GM21447 (cell line): ENCODE data around the gene ABCG5.
A peak's percentile ranks its signal among the peaks of the same experiment; 100 is the strongest.

Experiments used
- ATAC-seq: cut with Tn5 transposase; IDR thresholded peaks from one replicate; pipeline ENCODE4 v1.9.1; 2021; ENCODE audit not compliant: unreplicated experiment

Gene ABCG5

DNA sequence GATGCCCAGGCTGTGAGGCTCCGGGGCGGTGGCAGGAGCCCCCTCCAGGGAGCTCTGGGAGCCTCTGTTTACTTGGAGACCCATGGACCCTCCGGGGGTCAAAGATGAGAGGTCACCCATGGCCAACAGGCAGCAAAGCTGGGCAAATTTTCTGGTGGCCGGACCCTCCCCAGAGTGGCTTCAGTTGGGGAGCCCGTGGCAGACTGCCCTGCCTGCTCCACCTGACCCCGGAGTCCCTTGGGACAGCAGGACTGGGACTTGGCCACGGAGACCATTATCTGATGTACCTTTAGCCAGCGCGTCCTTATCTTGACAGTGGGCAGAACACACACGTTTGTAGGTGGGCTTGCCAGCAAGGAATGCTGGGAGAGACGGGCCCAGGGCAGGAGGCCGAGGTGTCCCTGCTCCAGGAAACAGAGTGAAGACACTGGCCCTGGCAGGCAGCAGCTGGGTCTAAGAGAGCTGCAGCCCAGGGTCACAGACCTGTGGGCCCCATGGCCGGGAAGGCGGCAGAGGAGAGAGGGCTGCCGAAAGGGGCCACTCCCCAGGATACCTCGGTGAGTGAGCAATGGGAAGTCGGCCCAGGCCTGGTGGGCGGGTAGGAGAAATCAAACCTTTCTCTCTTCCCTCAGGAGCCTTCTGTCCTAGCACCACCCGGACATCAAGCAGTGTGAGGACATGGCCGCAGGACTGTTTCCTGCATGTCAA lies at the start of gene ABCG5, which contains the start of gene ABCG8:
TSS of gene ABCG5 (minus strand) at position 280 of the 708 bp plus-strand sequence. CDS start at position 120, 160 bp downstream.
TSS of gene ABCG8 (plus strand) at position 412 of the 708 bp plus-strand sequence. CDS start at position 495, 83 bp downstream.
- ATAC-seq, result no peak

GRCh38 chr2:43887176-43887575 lies 48.5 kb upstream of the ABCG5 start:
- no peak for ATAC-seq

GRCh38 chr2:43885132-43885632 lies 46.5 kb upstream of the ABCG5 start:
- no peak for ATAC-seq

GRCh38 chr2:43884689-43885088 lies 46.0 kb upstream of the ABCG5 start:
- ATAC-seq, result no peak

DNA sequence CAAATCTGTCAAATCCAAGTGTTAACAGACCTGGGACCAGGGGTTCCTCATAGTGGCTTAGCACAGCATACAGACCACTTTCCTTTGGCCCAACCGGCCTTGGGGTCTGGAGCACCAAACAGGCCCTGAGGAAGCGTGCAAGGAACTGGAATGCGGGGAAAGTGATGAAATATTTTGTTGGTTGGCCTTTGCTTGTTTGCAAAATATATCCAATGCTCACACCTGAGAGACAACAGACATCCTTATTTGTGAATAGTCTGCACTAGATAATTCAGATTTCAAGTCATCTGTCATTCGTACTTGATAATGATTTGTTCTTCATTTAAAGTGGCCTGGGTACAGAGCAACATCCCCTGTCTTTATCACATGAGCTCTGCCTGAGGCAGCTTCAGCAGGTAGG lies 43.7 kb upstream of the ABCG5 start:
- ATAC-seq, result no peak

- ATAC-seq, result no peak
Observed at GRCh38 chr2:43880952-43881351, 42.3 kb upstream of the ABCG5 start.

DNA sequence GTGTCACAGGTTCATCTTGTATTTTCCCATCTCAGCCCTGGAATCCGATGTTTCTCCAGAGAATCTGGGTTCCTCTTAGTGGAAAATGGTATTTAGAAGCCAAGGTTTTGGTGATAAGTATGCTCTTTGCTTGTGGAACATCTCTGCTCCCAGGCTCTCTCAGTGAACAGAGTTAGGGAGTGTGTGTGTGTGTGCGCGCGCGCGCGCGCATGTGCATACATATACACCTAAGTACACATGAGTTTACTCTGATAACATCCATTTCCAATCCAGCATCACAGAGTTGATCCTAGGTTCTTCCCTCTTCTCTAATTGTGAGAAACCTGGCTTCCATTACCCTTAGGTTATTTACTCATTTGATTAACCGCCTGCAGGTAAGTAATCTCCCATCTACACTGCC lies 41.8 kb upstream of the ABCG5 start:
- no peak for ATAC-seq

DNA sequence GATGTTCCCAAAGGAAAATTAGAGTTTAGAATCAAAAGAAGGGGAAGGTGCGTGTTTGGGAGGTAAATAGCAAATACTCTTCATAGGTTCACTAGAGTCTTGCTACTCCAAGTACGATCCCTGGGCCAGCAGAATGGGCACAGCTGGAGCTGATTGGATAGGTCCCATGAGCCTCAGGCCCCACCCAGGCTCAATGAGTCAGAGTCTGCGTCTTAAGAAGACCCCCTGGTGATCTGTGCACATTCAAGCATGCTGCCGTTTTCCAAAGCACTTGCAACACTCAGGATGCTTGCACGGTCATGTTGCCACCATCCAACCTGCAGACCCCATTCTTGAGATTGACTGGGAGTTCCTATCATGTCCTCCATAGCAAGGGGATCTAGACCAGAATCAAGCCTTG lies 40.6 kb upstream of the ABCG5 start:
- no peak for ATAC-seq

GRCh38 chr2:43877782-43878464 lies 39.3 kb upstream of the ABCG5 start:
- ATAC-seq, result peak; percentile 73

GRCh38 chr2:43874776-43875451 lies 36.3 kb upstream of the ABCG5 start:
- no peak for ATAC-seq

GRCh38 chr2:43872151-43872550 lies 33.5 kb upstream of the ABCG5 start:
- no peak for ATAC-seq

DNA sequence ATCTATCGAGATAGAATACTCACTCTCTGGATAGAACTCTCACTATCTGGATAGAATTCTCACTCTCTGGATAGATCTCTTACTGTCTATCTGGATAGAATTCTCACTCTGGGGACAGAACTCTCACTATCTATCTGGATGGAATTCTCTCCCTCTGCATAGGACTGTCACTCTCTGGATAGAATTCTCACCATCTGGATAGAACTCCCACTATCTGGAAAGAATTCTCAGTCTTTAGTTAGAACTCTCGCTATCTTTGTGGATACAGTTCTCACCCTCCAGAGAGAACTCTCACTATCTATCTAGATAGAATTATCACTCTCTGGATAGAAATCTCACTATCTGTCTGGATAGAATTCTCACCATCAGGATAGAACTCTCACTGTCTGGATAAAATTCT lies 16.7 kb upstream of the ABCG5 start:
- no peak for ATAC-seq

DNA sequence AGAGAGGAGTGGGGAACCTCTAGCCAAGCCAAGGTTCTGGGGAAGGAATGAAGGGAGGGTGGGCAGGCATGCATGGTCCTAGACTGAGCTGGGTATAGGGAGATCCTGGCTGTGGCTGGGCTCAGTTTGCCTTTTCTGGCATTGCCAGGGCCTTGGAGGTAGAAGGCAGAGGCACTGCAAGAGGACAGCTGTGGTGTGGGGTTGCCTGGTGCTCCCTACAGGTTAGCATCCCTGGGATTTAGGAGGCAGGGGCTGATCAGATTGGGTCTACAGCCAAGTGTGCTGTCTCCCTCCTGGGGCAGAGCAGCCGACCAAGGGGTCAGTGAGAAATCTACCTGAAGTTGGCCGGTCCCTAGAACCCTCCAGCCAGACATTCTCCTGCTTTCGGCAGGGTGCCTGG lies 16.0 kb upstream of the ABCG5 start:
- no peak for ATAC-seq

DNA sequence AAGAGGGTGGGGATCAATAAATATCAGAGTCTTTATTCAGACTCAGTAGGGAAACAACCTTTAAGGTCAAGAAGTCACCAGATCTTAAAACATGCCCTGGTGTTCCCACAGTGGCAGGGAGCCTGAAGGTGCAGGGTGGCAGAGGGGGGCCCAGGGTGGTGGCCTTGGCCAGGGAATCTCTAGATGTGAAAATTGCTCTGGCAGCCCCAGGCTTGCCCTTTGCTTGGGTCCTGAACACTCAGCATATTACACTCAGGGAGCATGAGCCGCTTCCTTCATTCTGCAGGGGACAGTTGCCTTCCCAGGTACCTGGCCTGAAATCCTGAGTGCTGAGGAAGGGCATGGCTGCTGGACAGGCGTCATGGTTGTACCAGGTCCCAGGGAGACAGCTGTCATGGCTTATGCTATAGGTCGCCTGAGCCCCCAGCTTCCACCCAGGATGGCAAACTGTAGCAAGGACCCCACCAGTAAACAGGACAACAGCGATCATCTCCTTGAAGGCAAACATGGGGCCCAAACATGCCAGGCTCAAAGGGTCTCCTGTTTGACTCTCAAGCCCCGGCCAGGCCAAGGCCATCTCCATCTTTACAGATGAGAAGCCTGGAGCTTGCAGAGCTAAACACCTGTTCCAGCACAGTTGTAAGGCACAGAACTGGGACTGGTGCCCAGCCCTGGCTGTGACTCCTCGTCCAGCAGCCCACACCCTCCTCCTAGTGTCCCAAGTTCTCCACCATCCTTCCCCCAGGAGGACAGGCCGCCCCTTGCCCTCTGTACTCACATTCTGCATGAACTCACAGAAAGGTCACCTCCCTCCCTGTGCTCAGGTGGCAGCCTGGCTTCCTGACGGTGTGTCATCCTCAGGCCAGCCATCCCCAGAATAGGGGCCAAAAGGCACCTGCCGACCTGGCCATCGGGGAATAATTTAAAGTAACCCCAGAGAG lies 14.8 kb upstream of the ABCG5 start:
- no peak for ATAC-seq

- ATAC-seq, result no peak
Observed at GRCh38 chr2:43852196-43852730, 13.6 kb upstream of the ABCG5 start.

DNA sequence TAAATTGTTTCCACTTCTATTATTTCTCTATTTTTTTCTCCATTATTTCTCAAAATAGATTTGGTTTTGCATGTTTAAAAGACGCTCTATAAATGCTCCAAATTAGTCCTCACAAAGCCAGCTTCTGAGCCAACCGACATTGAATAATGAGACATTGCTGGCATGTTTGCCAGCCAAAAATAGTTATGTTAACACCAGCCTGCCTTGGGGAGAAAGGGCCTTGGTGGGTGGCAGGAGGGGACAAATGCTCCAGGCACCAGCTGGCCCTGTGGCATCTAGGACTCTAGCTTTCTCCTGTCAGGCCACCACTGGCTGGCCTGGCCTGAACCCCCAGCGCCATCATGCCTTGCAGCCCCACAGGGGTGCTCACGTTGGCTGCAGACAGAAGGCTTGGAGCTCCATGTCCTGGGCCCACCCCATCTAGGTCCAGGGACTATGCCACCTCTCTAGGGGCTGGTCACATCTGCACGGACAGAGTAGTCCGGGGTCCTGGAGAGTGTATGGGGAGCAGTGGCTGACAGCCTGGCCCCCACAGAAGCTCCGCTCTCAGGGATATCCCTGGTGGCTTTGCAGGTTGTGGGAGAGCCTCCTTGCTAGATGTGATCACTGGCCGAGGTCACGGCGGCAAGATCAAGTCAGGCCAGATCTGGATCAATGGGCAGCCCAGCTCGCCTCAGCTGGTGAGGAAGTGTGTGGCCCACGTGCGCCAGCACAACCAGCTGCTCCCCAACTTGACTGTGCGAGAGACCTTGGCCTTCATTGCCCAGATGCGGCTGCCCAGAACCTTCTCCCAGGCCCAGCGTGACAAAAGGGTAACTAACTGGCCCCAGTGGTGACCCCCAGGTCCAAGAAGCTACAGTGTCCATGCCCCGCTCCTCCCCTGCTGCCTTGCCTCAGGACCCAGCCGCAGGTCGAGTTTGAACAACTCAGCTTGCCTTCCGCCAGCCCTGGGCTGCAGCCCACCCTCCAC lies 12.7 kb upstream of the ABCG5 start:
- ATAC-seq, result no peak

DNA sequence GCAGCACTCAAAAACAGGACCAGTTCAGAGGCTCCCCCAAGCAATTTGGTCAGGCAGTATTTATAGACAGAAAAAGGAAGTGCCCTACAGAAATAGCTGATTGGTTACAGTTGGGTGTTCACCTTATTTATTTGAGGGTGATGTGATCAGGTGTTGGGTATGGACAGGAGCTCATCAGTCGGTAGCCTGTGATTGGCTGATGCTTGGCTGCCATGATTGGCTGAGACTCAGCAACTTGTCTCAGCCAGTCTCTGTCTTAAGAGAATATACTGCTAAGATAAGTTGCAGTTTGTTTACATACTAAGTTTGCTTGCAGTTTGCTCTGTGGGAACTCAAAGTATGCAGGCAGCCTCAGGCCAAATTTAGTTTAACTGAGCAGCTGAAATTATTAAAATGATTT lies 9.6 kb upstream of the ABCG5 start:
- ATAC-seq, result no peak

DNA sequence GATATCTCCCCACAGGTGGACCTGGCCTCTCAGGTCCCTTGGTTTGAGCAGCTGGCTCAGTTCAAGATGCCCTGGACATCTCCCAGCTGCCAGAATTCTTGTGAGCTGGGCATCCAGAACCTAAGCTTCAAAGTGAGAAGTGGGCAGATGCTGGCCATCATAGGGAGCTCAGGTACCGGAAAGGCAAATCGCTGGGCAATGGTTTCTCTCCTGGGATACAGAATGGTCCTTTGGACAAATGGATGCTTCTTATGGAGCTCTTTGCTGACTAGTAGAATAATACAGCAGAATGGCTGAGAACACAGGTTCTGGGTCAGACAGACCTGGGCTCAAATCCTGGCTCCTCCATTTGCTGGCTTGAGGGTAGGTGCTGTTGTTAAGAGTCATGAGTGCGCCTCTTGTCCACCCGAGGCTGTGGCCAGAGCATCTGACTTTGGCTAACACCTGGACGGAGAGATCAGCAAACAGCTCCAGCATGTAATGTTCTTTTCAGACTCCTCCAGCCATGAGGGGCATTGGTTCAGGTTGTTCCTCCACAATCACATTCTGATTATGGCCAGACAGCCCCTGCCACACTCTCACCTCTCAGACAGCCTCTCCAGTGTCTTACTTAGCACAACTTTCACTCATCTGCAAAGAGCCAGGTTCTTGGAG lies 7.6 kb upstream of the ABCG5 start:
- no peak for ATAC-seq

DNA sequence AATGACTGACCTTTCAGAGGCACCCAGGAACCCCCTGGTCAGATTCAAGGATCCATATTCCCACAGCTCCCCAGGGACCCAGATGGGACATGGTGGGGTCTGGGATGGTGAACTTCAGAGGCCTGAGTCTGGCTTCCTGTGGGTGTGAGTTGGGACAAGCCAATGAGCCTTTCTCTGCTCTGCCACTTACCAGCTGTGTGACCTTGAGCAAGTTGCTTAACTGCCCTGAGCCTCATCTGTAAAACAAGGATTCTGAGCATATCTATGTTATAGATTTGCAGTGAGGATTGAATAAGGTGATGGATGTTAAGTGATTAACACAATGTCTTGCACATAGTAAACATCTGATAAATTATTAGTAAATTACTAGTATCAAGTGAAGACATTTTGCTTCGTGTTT lies 6.5 kb upstream of the ABCG5 start:
- no peak for ATAC-seq
